ENCODE results near the gene TMCO1.

GRCh38 chr1:165686121-165686970 lies 82.3 kb downstream of the TMCO1 start:
- TF ChIP-seq EZH2 (IDR thresholded peaks at IDR 0.05) (no peak), POLR2AphosphoS5 (IDR thresholded peaks at IDR 0.05; ENCODE audit: borderline replicate concordance, low read depth, low read length) (no peak), FOXP2 (optimal IDR thresholded peaks at IDR 0.05; ENCODE audit: control extremely low read depth, extremely low read length, insufficient read depth) (no peak)

All from SK-N-MC (cell line).